HG03039 (cell line): ENCODE measurements around the gene CD70.
A peak's percentile ranks its signal among the peaks of the same experiment; 100 is the strongest.
"Not testable (repeated sequence)": the region's sequence is repeated elsewhere in the genome, so short reads cannot be mapped to it uniquely, and the experiment has no call there.

Source experiments
- ATAC-seq: cut with Tn5 transposase; IDR thresholded peaks from one replicate; pipeline ENCODE4 v1.9.1; 2021; ENCODE audit warnings: mild to moderate bottlenecking, moderate library complexity; ENCODE audit not compliant: unreplicated experiment

Gene CD70

DNA sequence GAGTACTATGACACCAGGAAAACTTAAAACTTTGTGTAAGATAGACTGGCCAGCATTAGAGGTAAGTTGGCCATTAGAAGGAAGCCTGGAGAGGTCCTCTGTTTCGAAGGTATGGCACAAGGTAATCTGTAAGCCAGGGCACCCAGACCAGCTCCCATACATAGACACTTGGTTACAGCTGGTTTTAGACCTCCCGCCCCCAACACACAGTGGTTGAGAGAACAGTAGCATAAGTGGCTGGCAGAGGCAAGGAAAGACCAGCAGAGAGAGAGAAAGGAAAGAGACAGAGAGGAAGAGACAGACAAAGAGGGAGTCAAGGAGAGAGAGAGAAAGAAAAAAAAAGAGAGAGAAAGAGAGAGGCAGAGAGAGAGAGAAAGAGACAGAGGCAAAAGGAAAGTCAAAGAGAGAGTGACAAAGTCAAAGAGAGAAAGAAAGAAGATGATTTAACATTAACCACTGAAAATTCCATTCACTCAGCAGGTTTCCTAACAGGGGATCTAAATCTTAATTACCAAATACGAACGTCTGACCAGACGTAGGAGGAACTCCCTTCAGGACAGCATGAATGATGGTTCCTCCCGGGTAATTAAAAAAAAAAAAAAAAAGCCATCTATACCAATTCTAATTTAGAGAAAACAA is 7.4 kb upstream of the CD70 start:
- ATAC-seq = not testable (repeated sequence)

DNA sequence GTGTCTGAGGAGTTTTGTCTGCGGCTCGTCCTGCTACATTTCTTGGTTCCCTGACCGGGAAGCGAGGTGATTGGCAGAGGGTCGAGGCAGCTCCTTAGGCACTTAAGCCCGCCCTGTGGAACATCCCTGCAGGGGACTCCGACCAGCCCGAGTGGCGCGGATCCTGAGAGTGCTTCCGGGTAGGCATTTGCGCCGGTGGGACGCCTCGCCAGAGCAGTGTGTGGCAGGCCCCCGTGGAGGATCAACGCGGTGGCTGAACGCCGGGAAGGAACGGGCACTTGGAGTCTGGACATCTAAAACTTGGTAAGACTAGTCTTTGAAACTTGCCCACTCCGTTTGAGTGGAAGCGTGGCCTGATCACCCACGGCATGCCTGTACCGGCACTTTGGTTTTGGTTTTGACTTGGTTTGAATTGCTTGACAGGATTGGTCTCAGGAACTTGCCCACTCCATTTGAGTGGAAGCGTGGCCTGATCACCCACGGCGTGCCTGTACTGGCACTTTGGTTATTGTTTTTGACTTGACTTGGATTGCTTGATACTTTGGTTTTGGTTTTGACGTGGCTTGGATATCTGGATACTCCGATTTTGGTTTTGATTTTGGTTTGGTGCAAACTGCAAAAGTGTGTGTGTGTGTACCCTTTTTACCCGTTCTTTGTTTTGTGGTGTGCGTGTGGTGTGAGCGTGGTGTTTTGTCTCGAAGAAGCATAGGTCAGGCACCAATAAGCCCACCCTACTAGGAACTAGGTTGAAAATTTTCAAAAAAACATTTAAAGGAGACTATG is 6.7 kb upstream of the CD70 start:
- ATAC-seq = not testable (repeated sequence)

DNA sequence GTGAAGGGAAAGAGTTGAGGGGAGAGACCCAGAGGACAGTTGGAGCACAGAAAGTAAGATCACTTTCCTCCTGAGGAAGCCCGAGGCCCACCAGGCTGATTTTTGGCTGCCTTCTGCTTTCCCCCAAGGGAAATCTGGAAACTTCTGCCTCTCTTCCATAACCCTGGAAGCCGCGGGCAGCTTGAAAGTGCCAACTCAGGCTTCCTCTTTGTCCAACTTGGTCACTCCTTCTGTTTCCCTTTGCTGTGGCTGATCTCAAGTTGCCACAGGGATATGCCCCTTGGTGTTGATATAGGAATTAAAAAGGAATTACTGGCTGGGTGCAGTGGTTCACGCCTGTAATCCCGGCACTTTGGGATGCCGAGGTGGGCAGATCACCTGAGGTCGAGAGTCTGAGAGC is 5.7 kb upstream of the CD70 start:
- ATAC-seq = no peak

DNA sequence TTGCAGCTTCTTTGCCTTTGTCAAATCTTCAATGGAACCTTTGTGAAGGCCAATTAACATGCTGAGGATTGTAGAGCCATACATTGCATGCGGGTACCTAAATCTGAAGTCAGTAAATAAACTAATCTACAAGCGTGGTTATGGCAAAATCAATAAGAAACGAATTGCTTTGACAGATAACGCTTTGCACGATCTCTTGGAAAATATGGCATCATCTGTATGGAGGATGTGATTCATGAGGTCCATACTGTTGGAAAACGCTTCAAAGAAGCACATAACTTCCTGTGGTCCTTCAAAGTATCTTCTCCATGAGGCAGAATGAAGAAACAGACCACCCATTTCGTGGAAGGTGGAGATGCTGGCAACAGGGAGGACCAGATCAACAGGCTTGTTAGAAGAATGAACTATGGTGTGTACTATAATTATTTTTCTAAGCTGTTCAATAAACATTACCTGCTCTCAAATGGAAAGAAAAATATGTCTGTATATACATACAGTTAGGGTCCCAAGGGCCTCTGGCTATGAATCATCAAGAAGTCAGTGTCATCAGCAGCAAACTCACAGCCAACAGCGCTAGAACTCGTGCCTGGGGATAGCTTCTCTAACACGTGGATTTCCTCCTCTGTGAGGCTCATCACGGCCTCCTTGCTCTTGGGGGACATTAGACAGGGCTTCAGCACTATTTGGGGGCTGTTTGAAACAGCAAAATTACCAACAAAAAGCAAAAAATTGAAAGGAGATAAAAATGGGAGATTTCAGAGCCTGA is 2.9 kb upstream of the CD70 start:
- ATAC-seq = no peak

DNA sequence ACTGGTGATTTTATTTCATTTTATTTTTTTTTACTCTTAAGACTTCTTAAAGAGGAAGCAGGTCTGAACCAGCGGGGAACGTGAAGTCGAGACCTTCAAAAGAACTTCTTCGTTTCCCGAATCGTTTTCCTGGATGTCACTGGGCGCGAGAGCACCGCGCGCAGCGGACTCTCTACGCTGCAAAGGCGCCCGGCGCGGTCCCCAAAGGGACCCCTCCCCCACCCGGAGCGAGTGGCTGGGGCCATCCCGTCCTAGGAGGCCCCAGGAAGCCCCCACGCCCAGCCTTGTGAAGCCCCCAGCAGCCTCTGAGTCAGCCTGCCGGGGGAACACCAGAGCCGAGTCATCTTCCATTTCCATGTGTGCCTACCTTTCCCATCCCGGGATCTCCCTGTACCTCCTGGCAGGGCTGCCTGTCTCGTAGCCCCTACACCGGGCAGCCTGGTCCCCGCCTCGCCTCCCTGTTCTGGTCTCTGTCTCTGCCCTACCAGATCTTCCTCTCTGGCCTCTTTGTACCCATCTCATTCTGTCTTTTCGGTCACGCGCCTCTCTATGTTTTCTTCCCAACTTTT is 608 bp downstream of the CD70 start:
- peak; percentile 15 for ATAC-seq

DNA sequence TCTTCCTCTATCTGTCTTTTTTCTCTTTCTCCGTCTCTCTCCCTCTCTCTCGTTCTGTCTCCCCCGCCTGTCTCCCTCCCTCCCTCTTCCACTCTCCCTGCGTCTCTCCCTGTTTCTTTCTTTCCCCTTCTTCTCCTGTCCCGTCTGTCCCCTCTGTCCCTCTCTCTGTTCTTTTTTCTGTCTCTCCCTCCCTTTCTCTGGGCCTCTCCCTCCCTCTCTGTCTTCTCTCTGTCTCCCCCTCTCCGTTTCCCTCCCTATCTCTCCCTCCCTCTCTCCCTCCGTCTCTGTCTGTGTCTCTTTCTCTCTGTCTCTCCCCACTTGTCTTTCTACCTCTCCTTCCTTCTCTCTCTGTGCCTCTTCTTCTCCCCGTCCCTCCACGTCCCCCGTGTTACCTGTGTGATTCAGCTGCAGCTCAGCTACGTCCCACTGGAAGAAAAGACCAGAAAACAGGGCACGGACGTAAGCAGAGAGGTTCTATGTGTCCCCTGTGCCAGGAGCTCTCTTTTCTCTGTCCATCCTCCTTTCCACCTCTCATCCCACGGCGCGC is 1.2 kb downstream of the CD70 start:
- no peak for ATAC-seq

DNA sequence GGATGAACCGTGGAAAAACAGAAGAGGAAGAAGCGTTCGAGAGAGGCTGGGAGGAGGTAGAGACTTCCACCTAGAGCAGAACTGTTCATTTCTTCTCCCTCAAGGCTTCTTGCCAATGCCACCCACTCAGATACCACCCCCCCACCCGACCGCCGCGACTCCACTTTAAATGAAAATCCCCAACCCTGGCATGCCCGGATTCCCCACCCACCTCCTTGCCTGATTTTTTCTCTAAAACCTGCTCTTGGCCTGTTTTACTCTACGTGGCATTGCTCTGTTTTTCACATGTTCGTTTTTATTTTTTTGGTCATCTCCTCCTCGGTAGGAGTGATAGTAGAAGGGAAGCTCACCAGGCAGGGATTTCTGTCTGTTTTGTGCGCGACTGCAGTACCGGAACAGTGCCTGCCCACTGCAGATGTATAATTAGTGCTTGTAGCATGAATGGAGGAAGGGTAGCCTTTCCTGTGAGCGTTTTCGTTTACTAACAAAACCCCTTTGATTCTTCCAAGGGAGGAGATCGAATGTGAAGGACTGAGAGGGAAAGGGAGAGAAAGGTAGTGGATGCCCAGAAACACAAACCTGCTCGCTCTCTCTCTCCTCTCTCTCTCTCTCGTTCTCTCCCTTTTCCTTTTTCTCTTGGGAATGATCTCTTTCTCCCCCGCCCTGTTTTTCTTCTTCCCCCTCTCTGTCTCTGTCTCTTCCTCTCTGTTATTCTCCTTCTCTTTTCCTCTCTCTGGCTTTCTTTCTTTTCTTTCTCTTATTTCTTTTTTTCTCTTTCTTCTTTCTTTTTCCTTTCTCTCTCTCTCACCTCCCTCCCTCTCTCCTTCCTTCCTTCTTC is 2.2 kb downstream of the CD70 start:
- ATAC-seq = no peak

DNA sequence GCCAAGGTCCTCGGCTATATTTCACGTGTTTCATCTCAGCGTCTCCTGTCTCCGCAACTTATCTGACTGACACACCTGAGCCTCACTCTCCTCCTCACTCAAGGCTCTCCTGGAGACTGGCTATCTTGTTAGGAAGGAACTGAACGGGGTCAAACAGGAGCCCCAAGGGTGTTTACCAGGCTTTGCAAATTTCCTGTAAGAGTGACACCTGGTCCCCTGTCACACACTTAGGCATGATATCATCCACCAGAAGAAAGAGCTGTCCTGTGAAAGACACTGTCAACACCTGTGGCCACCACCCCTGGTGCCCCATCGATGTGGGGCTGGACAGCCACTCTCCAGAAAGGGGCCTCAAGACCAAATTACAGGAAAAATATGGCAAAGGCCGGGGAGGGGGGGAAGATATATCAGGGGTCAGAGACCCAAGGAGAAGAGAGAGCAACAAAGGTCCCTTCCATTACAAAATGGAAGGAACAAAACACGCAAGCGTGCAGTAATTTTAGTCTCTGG is 2.9 kb downstream of the CD70 start:
- ATAC-seq = no peak

DNA sequence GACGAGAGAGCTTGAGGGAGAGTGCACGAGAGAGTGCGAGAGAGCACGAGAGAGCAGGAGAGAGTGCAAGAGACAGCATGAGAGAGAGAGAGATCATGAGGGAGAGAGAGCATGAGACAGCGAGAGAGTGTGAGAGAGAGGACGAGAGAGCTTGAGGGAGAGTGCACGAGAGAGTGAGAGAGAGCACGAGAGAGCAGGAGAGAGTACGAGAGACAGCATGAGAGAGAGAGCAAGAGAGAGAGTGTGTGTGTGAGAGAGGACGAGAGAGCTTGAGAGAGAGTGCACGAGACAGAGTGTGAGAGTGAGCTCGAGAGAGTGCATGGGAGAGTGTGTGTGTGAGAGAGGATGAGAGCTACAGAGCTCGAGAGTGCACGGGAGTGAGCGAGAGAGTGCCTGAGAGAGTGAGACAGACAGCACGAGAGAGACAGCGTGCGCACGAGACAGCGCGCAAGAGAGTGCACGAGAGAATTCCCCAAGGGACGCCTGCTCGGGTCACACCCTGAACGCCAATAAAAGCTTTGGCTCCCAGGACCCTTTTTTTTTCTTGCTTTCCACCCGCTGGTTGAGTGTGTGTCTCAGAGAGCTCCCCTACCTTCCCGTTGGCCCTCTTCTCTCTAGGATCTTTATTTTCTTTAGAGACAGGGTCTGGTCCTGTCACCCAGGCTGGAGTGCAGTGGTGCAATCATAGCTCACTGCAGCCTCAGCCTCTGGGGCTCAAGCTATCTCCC is 3.7 kb downstream of the CD70 start:
- no peak for ATAC-seq

DNA sequence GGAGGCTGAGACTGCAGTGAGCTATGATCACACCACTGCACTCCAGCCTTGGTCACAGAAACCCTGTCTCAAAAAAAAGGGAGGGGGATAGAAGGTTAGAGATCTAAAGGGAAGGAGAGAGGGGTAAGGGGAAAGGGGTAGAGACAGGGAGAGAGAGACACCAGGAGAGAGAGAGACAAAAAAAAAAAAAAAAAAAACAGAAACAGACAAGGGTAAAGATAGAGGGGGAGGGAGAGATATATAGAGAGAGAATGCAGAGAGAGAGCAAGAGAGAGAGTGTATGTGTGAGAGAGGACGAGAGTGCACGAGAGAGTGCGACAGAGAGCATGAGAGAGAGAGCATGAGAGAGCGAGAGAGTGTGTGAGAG is 4.2 kb downstream of the CD70 start:
- no peak for ATAC-seq

DNA sequence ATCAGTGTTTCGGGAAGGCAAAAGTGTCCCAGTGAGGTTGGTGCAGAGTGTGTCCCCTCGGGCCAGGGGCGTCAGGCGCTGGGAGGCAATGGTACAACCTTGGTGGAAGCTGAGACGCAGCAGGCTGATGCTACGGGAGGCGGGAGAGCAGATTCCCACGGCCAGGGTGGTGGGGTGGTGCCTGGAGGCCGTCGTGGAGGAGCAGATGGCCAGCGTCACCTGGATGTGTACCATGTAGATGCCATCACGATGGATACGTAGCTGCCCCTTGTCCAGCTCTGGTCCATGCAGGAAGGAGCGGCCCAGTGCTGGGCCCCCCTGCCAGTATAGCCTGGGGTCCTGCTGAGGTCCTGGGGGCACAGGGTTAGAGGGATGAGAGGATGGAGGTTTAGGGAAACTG is 4.9 kb downstream of the CD70 start:
- ATAC-seq = no peak

DNA sequence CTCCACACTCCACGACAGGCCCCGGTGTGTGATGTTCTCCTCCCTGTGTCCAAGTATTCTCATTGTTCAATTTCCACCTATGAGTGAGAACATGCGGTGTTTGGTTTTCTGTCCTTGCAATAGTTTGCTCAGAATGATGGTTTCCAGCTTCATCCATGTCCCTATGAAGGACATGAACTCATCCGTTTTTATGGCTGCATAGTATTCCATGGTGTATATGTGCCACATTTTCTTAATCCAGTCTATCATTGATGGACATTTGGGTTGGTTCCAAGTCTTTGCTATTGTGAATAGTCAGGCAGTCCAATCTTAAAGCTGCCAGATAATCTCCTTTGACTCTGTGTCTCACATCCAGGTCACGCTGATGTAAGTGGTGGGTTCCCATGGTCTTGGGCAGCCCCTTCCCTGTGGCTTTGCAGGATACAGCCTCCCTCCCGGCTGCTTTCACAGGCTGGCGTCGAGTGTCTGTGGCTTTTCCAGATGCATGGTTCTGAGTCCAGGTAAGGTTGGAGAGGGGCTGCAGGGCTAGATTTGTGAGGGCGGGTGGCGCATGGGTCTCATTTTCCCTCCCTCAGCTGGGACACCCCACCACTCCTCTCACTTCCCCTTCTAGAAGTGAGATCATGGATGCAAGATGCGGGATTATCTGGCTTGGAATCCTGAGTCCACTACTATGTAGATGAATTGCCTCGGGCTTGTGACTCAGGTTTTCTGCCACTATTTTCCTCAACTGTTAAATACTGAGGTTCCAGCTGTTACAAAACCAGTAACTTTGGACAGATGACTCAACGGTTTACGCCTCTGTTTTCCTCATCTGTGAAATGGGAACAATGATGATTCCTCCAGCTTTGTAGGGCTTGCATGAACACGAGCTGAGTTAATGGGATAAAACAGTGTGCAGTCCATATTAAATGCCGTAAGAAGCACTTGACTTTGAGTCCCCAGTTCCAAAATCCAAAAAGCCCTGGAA is 8.2 kb downstream of the CD70 start:
- not testable (repeated sequence) for ATAC-seq

DNA sequence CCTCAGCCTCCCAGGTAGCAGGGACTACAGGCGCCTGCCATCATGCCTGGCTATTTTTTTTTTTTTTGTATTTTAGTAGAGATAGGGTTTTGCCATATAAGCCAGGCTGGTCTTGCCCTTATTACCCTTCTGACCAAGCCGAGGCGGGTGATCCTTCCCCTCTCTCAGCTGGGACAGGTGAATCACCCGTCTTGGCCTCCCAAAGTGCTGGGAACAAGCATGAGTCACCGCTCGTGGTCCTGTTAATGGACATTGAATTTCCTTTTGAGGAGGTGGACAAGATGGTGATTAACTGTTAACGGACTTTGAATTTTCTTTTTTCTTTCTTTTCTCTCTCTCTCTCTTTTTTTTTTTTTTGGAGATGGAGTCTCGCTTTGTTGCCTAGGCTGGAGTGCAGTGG is 10.6 kb downstream of the CD70 start:
- no peak for ATAC-seq

DNA sequence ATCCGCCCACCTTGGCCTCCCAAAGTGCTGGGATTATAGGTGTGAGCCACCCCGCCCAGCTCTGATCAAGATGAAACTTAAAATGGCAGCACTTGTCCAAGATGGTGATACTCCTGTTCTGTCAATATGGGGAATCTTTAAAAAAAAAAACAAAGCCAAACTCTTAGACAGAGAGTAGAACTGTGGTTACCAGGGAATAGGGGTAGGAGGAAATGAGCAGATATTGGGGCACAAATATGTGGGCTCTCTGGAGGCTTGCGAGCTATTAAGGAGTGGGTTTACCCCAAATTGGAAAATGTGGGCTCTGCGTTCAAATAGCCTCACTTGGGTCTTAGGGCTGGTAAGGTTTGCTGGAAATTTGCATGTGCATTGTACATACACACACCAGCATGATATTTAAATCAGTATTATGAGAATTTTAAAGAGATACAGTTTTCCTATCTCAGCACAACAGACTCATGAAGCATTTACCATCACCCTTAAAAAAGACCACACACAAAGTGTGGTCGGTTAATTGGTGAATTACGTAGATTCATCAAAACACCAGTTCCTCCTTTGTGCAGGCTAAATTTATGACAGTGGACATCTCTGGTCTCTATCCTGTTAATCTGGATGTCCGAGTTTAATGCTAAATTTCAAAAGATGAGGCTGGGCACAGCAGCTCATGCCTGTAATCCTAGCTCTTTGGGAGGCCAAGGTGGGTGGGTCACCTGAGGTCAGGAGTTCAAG is 11.3 kb downstream of the CD70 start:
- no peak for ATAC-seq

DNA sequence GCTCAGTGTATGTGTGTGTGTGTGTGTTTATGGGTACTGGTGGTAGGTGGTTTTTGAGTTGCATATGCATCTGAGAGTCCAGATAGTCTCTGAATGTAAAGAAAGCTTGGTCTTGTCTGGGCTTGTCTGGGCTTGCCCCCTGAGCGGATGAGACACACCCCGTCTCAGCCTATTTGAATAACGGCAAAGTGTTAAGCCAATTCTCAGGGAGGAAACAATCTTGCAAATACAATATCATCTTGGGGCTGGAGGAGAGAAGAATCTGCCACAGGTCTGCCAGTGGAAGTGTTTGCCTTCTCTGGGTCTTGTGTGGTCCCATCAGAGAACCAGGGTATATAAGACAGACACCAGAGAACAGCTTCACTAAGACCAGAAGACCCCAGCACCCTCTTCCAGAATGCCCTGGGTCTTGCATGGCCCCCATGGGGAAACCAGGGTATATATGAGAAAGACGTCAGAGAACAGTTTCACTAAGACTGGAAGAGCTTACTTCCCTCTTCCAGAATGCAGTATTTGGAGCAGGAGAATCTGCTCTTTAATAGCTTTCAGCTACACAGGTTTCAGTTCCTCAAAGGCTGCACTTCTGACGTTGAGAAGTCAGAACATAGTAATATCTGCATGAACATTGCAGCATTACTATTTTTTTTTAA is 13.3 kb downstream of the CD70 start:
- peak; percentile 64 for ATAC-seq

DNA sequence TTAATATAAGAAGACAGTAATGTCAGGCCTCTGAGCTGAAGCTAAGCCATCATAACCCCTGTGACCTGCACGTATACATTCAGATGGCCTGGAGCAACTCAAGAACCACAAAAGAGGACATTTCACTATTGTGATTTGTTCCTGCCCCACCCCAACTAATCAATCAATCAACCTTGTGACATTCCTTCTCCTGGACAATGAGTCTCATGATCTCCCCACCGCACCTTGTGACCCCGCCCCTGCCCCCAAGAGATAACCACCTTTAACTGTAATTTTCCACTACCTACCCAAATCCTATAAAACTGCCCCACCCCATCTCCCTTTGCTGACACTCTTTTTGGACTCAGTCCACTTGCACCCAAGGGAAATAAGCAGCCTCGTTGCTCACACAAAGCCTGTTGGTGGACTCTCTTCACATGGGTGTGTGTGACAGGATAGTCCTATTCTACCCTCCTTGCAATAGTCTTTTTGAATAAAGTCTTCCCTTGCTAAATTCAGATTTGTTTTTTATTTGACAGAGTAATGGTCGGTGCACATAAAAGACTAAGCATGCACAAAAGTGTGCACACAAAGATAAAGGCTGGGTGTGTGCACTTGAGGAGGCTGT is 14.0 kb downstream of the CD70 start:
- ATAC-seq = no peak

DNA sequence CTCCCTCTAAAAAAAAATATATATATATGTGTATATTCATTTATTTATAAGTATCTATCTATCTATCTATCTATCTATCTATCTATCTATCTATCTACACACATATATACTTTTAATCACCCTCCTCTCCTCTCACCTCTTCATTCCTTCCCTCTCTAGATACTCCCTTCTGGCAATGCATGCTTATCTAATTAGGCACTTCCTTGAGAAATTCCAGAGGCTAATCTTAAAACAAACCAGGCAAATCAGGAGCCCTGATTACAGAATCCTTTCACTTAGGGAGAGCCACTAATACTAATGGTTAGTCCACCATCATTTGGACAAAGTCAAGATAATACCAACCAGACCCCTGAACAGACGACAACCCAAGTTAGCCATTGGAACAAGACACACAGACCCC is 17.6 kb downstream of the CD70 start:
- ATAC-seq = no peak
